Endothelial cell (in vitro differentiated cells): Measurements from ENCODE around the gene MPL. TPM values are rescaled to one million over a fixed set of nuclear protein-coding genes. Genes with fewer than 3 reads are reported as not detected.

Experiments used
- DNase-seq: peaks from one replicate; pipeline ENCODE4 v3.0.0; 2021; ENCODE audit warnings: low spot score
- H3K27ac Mint-ChIP-seq: one replicate; pipeline ENCODE4 v1.8.0; 2021; ENCODE audit warnings: mixed read lengths, inconsistent platforms; ENCODE audit not compliant: unreplicated experiment
- H3K27me3 Mint-ChIP-seq: one replicate; pipeline ENCODE4 v1.8.0; 2021; ENCODE audit warnings: mild to moderate bottlenecking, moderate library complexity, mixed read lengths, inconsistent platforms; ENCODE audit not compliant: unreplicated experiment
- H3K36me3 Mint-ChIP-seq: one replicate; pipeline ENCODE4 v1.8.0; 2021; ENCODE audit warnings: mild to moderate bottlenecking, low read depth, mixed read lengths, inconsistent platforms; ENCODE audit not compliant: unreplicated experiment
- H3K4me1 Mint-ChIP-seq: one replicate; pipeline ENCODE4 v1.8.0; 2021; ENCODE audit warnings: mild to moderate bottlenecking, mixed read lengths, inconsistent platforms; ENCODE audit not compliant: unreplicated experiment
- H3K4me3 Mint-ChIP-seq: one replicate; pipeline ENCODE4 v1.8.0; 2021; ENCODE audit warnings: mild to moderate bottlenecking, mixed read lengths, inconsistent platforms; ENCODE audit not compliant: unreplicated experiment
- H3K9me3 Mint-ChIP-seq: one replicate; pipeline ENCODE4 v1.8.0; 2021; ENCODE audit warnings: mixed read lengths, inconsistent platforms; ENCODE audit not compliant: unreplicated experiment
- CTCF ChIP-seq: fragments of 200-600 bp; sonication (generic); IDR thresholded peaks from one replicate; pipeline ENCODE4 v1.5.0; 2021; ENCODE audit warnings: antibody characterized with exemption; ENCODE audit not compliant: unreplicated experiment
- total RNA-seq: library from RNA; stranded (reverse); fragmentation: NEBNext Ultra II Directional; extraction: Animal tissue kit (Norgen Biotek cat#: 25700); gene quantifications from one replicate; pipeline ENCODE4 v1.2.1, GENCODE V29; 2021; ENCODE audit not compliant: unreplicated experiment

MPL gene
- total RNA-seq, 1 donor from 2014 or later = 6.2 TPM

DNA sequence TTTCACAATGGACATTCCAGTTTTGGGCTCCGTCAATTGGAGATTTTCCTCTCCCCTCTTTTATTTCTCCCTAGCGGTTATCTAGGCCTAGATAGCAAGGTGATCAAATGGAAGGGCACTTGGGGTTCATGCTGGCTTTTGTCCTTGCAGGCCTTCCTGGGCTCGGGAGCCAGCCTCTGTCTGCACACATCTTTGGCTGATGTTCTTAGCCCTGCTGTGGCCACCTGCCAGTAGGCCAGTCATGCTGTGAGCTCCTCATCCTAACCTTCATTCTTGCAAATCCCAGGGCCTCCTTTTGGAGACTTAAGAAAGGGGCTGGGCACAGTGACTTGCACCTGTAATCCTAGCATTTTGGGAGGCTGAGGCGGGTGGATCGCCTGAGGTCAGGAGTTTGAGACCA is 23.4 kb upstream of the MPL start:
- Mint-ChIP-seq H3K4me3 (no peak overlapping the region), H3K9me3 (no peaks in the 10 kb centered on the region), H3K36me3 (peaks cover 78% of the 10 kb centered on the region), H3K27me3 (peaks cover 33% of the 10 kb centered on the region), H3K27ac (no peak overlapping the region), H3K4me1 (peaks cover 15% of the 10 kb centered on the region)
- no peak for TF ChIP-seq CTCF
- no peak for DNase-seq

GRCh38 chr1:43315481-43315880 is 22.1 kb upstream of the MPL start:
- no peak overlapping the region for H3K27ac Mint-ChIP-seq
- peaks cover 8% of the 10 kb centered on the region for H3K4me1 Mint-ChIP-seq
- DNase-seq = no peak
- no peak for TF ChIP-seq CTCF
- peaks cover 76% of the 10 kb centered on the region for H3K36me3 Mint-ChIP-seq
- peak overlapping the region; percentile 65 for H3K4me3 Mint-ChIP-seq
- H3K27me3 Mint-ChIP-seq = peaks cover 35% of the 10 kb centered on the region
- H3K9me3 Mint-ChIP-seq = no peaks in the 10 kb centered on the region

DNA sequence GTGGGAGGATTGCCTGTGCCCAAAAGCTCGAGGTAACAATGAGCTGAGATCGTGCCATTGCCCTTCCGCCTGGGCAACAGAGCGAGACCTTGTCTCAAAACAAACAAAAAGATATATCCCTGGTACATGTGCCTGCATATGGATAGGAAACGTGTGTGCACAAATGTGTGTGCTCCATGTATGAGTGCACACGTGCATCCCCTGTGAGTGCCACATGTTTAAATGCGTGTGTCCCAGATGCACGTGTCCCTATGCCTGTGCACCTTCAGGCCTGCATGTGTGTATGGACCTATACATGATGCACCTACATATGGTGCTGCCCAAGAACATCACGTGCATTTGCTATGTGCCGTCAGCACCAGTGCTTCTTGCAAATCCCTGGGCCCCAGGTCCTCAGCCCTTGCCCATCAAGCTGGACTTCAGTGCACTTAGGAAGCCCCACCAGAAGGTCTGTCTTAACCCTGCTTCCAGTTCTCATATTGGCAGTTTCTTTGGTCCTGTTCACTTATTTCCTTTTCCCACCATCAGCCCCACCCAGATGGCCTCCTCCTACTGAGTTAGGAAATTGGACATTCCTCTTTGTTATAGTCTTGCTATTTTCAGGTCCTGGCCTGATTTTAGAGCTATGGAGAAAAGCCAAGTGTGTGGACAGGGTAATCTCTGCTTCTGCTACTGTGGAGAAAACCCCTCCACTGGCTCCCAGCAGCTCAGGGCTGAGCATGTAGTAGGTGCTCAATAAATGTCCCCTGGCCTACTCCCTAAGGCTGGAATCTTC is 21.5 kb upstream of the MPL start:
- H3K4me1 Mint-ChIP-seq = peaks cover 2% of the 10 kb centered on the region
- H3K9me3 Mint-ChIP-seq = no peaks in the 10 kb centered on the region
- H3K4me3 Mint-ChIP-seq = peak overlapping the region; percentile 56
- no peak overlapping the region for H3K27ac Mint-ChIP-seq
- H3K27me3 Mint-ChIP-seq = peaks cover 31% of the 10 kb centered on the region
- peaks cover 73% of the 10 kb centered on the region for H3K36me3 Mint-ChIP-seq
- DNase-seq = no peak
- no peak for TF ChIP-seq CTCF

- no peak for DNase-seq
- Mint-ChIP-seq H3K27ac (no peak overlapping the region), H3K4me1 (peaks cover 5% of the 10 kb centered on the region), H3K9me3 (no peaks in the 10 kb centered on the region), H3K27me3 (peaks cover 29% of the 10 kb centered on the region), H3K36me3 (peaks cover 74% of the 10 kb centered on the region), H3K4me3 (peak overlapping the region; percentile 66)
- TF ChIP-seq CTCF = peak; percentile 31
These were observed 20.7 kb upstream of the MPL start for GRCh38 chr1:43316738-43317520.
